ENCODE measurements around the gene PMPCA.

Gene PMPCA

DNA sequence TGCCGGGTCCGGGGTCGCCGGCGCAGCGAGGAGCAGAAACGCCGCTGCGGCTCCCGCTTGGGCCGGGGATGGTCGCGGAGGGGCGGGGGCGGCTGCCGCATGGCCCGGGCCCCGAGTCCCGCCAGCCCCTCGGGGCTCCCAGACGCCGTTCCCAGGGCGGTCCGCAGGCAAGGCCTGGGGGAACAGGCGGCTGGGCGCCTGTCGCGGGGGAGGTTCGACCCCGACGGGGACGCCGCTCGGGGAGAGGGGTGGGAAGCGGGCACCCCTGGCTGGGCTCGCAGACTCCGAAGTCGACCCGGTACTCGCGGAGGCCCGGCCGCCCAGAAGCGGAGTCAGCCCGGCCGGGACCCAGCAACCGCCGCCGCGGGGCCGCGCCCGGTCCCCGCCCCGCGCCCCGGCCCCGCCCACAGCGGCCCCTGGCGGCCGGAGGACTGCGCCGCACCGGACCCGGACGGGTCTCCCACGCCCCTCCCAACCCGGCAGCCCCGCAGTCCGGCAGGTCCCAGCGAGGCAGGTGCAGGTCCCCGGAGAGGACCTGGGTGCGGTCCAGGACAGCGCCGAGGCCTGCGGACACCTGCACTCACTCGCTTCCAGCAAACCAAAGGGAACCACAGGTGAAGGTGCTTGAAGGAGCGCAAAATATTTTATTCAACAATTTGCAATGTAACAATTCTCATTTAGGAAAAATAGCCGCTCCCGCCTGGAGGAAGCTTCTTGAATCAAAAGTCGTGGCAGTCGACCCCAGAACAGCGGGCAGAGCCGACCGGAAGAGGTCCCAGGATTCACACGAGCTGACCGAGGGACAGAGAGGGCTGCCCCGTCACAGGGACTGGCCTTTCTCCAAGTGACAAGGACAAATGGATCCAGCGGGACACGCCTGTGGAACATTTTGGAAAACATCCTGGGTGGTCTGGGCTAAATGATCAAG is 29.3 kb downstream of the PMPCA start, which contains the start of gene INPP5E:
INPP5E (minus strand) TSS at position 365 of the 928 bp plus-strand sequence. CDS start 426 bp downstream, outside the sequence.
- H3K36me3 ChIP-seq (ENCODE audit: control insufficient read depth in 2 of 2, insufficient read depth in 1 of 2, low read length in 2 of 2), result peaks cover 4 to 73% of the 10 kb centered on the region in 2 experiments; a peak in 2 of 3 replicates
- H3K9me3 ChIP-seq (ENCODE audit: control insufficient read depth, insufficient read depth, low read depth, low read length), result no peaks in the 10 kb centered on the region
- 0 out of 2 replicates have a peak, but pooled peaks cover 2% of the 10 kb centered on the region for H3K4me1 ChIP-seq (ENCODE audit: control insufficient read depth, insufficient read depth, low read length)
- peak within 1 kb of the TSS; percentile 89; the same call in 1 of the 2 replicates for H3K27ac ChIP-seq (ENCODE audit: extremely low read depth, low read depth, low read length)
- CTCF ChIA-PET, result interaction anchor here (0.6 to 3.9 kb wide), 15 partner anchors 10 to 471 kb away, joined by 3 to 17 read pairs (median 4); no protein-coding TSS in a partner anchor
- POLR2A ChIA-PET, result interaction anchor here (1.2 to 1.7 kb wide), 2 partner anchors 28 to 77 kb away, joined by 3 to 5 read pairs; no protein-coding TSS in a partner anchor
- peak within 1 kb of the TSS; percentile 81 for H3K4me3 ChIP-seq (ENCODE audit: low read depth, low read length)
- TF ChIP-seq ZNF561 (tag by site-specific recombination; IDR thresholded peaks at IDR 0.05; ENCODE audit: borderline replicate concordance) (peak; percentile 69; the same call in 1 of the 2 replicates), ZBTB20 (tag by site-specific recombination; IDR thresholded peaks at IDR 0.05) (peak; percentile 79), ZNF335 (tag by site-specific recombination; conservative IDR thresholded peaks at IDR 0.05) (peak; percentile 68), KLF8 (tag by site-specific recombination; IDR thresholded peaks at IDR 0.05) (peak; percentile 65; the same call in 1 of the 2 replicates), ZNF664 (tag by site-specific recombination; IDR thresholded peaks at IDR 0.05) (no peak), ZNF621 (tag by site-specific recombination; IDR thresholded peaks at IDR 0.05) (no peak), SCRT2 (tag by site-specific recombination; IDR thresholded peaks at IDR 0.05) (no peak), ZNF843 (tag by site-specific recombination; IDR thresholded peaks at IDR 0.05) (no peak), ZBTB7A (tag by site-specific recombination; IDR thresholded peaks at IDR 0.05; ENCODE audit: low read depth) (no peak), ZNF23 (tag by site-specific recombination; IDR thresholded peaks at IDR 0.05; ENCODE audit: borderline replicate concordance) (no peak), ZNF510 (tag by site-specific recombination; IDR thresholded peaks at IDR 0.05; ENCODE audit: insufficient replicate concordance) (no peak), ZNF548 (tag by site-specific recombination; IDR thresholded peaks at IDR 0.05) (no peak), ZBTB17 (tag by site-specific recombination; IDR thresholded peaks at IDR 0.05) (peak; percentile 99), ZNF624 (tag by site-specific recombination; IDR thresholded peaks at IDR 0.05) (no peak), GFI1B (tag by site-specific recombination; IDR thresholded peaks at IDR 0.05) (no peak)
- TF ChIP-seq, protein P1, sequence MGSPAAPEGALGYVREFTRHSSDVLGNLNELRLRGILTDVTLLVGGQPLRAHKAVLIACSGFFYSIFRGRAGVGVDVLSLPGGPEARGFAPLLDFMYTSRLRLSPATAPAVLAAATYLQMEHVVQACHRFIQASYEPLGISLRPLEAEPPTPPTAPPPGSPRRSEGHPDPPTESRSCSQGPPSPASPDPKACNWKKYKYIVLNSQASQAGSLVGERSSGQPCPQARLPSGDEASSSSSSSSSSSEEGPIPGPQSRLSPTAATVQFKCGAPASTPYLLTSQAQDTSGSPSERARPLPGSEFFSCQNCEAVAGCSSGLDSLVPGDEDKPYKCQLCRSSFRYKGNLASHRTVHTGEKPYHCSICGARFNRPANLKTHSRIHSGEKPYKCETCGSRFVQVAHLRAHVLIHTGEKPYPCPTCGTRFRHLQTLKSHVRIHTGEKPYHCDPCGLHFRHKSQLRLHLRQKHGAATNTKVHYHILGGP (tag by site-specific recombination; IDR thresholded peaks at IDR 0.05), result no peak
- TF ChIP-seq, protein P2, sequence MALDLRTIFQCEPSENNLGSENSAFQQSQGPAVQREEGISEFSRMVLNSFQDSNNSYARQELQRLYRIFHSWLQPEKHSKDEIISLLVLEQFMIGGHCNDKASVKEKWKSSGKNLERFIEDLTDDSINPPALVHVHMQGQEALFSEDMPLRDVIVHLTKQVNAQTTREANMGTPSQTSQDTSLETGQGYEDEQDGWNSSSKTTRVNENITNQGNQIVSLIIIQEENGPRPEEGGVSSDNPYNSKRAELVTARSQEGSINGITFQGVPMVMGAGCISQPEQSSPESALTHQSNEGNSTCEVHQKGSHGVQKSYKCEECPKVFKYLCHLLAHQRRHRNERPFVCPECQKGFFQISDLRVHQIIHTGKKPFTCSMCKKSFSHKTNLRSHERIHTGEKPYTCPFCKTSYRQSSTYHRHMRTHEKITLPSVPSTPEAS (tag by site-specific recombination; IDR thresholded peaks at IDR 0.05), result no peak
- TF ChIP-seq, protein P3, sequence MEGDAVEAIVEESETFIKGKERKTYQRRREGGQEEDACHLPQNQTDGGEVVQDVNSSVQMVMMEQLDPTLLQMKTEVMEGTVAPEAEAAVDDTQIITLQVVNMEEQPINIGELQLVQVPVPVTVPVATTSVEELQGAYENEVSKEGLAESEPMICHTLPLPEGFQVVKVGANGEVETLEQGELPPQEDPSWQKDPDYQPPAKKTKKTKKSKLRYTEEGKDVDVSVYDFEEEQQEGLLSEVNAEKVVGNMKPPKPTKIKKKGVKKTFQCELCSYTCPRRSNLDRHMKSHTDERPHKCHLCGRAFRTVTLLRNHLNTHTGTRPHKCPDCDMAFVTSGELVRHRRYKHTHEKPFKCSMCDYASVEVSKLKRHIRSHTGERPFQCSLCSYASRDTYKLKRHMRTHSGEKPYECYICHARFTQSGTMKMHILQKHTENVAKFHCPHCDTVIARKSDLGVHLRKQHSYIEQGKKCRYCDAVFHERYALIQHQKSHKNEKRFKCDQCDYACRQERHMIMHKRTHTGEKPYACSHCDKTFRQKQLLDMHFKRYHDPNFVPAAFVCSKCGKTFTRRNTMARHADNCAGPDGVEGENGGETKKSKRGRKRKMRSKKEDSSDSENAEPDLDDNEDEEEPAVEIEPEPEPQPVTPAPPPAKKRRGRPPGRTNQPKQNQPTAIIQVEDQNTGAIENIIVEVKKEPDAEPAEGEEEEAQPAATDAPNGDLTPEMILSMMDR (tag by site-specific recombination; IDR thresholded peaks at IDR 0.05), result no peak
- TF ChIP-seq, protein P4, sequence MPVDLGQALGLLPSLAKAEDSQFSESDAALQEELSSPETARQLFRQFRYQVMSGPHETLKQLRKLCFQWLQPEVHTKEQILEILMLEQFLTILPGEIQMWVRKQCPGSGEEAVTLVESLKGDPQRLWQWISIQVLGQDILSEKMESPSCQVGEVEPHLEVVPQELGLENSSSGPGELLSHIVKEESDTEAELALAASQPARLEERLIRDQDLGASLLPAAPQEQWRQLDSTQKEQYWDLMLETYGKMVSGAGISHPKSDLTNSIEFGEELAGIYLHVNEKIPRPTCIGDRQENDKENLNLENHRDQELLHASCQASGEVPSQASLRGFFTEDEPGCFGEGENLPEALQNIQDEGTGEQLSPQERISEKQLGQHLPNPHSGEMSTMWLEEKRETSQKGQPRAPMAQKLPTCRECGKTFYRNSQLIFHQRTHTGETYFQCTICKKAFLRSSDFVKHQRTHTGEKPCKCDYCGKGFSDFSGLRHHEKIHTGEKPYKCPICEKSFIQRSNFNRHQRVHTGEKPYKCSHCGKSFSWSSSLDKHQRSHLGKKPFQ (tag by site-specific recombination; IDR thresholded peaks at IDR 0.05), result no peak
- TF ChIP-seq, protein P5, sequence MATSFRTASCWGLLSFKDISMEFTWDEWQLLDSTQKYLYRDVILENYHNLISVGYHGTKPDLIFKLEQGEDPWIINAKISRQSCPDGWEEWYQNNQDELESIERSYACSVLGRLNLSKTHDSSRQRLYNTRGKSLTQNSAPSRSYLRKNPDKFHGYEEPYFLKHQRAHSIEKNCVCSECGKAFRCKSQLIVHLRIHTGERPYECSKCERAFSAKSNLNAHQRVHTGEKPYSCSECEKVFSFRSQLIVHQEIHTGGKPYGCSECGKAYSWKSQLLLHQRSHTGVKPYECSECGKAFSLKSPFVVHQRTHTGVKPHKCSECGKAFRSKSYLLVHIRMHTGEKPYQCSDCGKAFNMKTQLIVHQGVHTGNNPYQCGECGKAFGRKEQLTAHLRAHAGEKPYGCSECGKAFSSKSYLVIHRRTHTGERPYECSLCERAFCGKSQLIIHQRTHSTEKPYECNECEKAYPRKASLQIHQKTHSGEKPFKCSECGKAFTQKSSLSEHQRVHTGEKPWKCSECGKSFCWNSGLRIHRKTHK (tag by site-specific recombination; IDR thresholded peaks at IDR 0.05), result no peak
- TF ChIP-seq, protein P6, sequence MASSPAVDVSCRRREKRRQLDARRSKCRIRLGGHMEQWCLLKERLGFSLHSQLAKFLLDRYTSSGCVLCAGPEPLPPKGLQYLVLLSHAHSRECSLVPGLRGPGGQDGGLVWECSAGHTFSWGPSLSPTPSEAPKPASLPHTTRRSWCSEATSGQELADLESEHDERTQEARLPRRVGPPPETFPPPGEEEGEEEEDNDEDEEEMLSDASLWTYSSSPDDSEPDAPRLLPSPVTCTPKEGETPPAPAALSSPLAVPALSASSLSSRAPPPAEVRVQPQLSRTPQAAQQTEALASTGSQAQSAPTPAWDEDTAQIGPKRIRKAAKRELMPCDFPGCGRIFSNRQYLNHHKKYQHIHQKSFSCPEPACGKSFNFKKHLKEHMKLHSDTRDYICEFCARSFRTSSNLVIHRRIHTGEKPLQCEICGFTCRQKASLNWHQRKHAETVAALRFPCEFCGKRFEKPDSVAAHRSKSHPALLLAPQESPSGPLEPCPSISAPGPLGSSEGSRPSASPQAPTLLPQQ (tag by site-specific recombination; IDR thresholded peaks at IDR 0.05), result 0 out of 2 replicates have a peak, but pooled peaks have one; percentile 21
- TF ChIP-seq, protein P7, sequence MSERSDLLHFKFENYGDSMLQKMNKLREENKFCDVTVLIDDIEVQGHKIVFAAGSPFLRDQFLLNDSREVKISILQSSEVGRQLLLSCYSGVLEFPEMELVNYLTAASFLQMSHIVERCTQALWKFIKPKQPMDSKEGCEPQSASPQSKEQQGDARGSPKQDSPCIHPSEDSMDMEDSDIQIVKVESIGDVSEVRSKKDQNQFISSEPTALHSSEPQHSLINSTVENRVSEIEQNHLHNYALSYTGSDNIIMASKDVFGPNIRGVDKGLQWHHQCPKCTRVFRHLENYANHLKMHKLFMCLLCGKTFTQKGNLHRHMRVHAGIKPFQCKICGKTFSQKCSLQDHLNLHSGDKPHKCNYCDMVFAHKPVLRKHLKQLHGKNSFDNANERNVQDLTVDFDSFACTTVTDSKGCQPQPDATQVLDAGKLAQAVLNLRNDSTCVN (tag by site-specific recombination; optimal IDR thresholded peaks at IDR 0.05), result peak; percentile 43
- TF ChIP-seq, protein P8, sequence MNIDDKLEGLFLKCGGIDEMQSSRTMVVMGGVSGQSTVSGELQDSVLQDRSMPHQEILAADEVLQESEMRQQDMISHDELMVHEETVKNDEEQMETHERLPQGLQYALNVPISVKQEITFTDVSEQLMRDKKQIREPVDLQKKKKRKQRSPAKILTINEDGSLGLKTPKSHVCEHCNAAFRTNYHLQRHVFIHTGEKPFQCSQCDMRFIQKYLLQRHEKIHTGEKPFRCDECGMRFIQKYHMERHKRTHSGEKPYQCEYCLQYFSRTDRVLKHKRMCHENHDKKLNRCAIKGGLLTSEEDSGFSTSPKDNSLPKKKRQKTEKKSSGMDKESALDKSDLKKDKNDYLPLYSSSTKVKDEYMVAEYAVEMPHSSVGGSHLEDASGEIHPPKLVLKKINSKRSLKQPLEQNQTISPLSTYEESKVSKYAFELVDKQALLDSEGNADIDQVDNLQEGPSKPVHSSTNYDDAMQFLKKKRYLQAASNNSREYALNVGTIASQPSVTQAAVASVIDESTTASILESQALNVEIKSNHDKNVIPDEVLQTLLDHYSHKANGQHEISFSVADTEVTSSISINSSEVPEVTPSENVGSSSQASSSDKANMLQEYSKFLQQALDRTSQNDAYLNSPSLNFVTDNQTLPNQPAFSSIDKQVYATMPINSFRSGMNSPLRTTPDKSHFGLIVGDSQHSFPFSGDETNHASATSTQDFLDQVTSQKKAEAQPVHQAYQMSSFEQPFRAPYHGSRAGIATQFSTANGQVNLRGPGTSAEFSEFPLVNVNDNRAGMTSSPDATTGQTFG (tag by site-specific recombination; IDR thresholded peaks at IDR 0.05; ENCODE audit: borderline replicate concordance), result no peak
